HAP-1 (cell line): ENCODE results near the gene TMSB10.
"Not testable (repeated sequence)": the region's sequence is repeated elsewhere in the genome, so short reads cannot be mapped to it uniquely, and the experiment has no call there.

ENCODE experiments used
- DNase-seq, 2 experiments: peaks; one replicate each; pipeline ENCODE4 v3.0.0-alpha.2; 2016 to 2020; ENCODE audit warnings: low spot score in 2 of 2
- H3K27me3 ChIP-seq: fragments of 250-450 bp; sonication (Bioruptor Pico); 2 replicates; pipeline ENCODE4 v1.5.1; 2020; ENCODE audit warnings: low read depth, mild to moderate bottlenecking, moderate library complexity
- H3K36me3 ChIP-seq: fragments of 250-450 bp; sonication (Bioruptor Pico); replicated peaks from 2 replicates; pipeline ENCODE4 v1.5.1; 2020; ENCODE audit warnings: mild to moderate bottlenecking
- H3K4me1 ChIP-seq: fragments of 250-450 bp; sonication (Bioruptor Pico); 2 replicates; pipeline ENCODE4 v1.5.1; 2020; ENCODE audit warnings: mild to moderate bottlenecking
- H3K4me3 ChIP-seq: fragments of 250-450 bp; sonication (Bioruptor Pico); 2 replicates; pipeline ENCODE4 v1.5.1; 2020; ENCODE audit warnings: mild to moderate bottlenecking, moderate library complexity
- H3K9me3 ChIP-seq: fragments of 250-450 bp; sonication (Bioruptor Pico); 2 replicates; pipeline ENCODE4 v1.5.1; 2020; ENCODE audit warnings: mild to moderate bottlenecking, moderate library complexity
- in situ Hi-C: fragments of 300-500 bp; cut with MboI; formaldehyde crosslinking; loops from 3 replicates; pipeline ENCODE4 v1.14.3; 2020; ENCODE audit warnings: low sequenced_read_pairs, inconsistent platforms, mixed read lengths

The TMSB10 gene

GRCh38 chr2:84901593-84902120 lies 3.8 kb upstream of the TMSB10 start:
- in situ Hi-C loops = no loop called here
- no peak for DNase-seq
- no peak overlapping the region for H3K4me3 ChIP-seq
- no peaks in the 10 kb centered on the region for H3K27me3 ChIP-seq
- H3K9me3 ChIP-seq = no peaks in the 10 kb centered on the region
- peaks cover 7% of the 10 kb centered on the region for H3K4me1 ChIP-seq
- H3K36me3 ChIP-seq = peaks cover 3% of the 10 kb centered on the region

GRCh38 chr2:84902526-84902925 lies 2.9 kb upstream of the TMSB10 start:
- Histone ChIP-seq H3K4me1 (peaks cover 11% of the 10 kb centered on the region), H3K36me3 (peaks cover 3% of the 10 kb centered on the region), H3K27me3 (no peaks in the 10 kb centered on the region), H3K4me3 (no peak overlapping the region), H3K9me3 (no peaks in the 10 kb centered on the region)
- DNase-seq = no peak
- in situ Hi-C loops = no loop called here

DNA sequence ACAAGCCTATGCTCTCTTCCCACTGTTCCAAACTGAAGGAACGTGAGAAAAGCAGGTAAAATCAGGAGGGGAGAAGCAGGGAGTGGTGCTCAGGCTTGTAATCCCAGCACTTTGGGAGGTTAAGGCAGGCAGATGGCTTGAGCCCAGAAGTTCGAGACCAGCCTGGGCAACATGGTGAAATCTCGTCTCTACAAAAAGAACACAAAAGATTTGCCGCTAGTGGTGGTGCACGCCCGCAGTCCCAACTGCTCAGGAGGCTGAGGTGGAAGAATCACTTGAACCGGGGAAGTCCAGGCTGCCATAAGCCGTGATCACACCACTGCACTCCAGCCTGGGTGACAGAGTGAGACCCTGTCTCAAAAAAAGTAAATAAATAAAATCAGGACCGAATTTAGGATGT lies 1.3 kb upstream of the TMSB10 start:
- in situ Hi-C loops = no loop called here
- H3K36me3 ChIP-seq = peaks cover 3% of the 10 kb centered on the region
- H3K9me3 ChIP-seq = no peaks in the 10 kb centered on the region
- H3K4me1 ChIP-seq = peaks cover 11% of the 10 kb centered on the region
- no peak for DNase-seq
- H3K27me3 ChIP-seq = no peaks in the 10 kb centered on the region
- peak overlapping the region; percentile 86; the same call in 1 of the 2 replicates for H3K4me3 ChIP-seq

DNA sequence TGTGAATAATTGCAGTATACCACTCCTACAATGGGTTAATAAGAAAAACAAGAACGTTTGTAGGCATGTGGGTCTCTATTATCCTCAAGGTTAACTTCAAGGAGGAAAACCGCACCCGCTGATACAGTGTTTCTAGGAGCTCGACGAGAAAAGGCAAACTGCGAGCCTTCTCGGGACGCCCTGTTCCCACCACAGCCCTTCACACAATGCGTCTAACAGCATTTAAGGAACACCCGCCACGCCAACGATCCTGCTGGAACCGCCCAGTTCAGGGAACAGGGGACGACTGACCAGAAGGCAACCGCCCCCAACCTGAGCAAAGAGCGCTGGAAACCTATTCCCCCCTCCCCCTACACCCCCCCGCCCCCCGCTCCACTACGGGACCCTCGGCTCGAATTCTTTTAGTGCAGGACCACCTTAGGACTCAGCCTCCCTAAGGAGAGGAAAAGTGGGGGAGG lies 710 bp upstream of the TMSB10 start:
- no peaks in the 10 kb centered on the region for H3K9me3 ChIP-seq
- H3K4me3 ChIP-seq = peak overlapping the region; percentile 86
- no peaks in the 10 kb centered on the region for H3K27me3 ChIP-seq
- in situ Hi-C loops = no loop called here
- peak; percentile 49 to 81 for DNase-seq
- peaks cover 3% of the 10 kb centered on the region for H3K36me3 ChIP-seq
- H3K4me1 ChIP-seq = peaks cover 11% of the 10 kb centered on the region

DNA sequence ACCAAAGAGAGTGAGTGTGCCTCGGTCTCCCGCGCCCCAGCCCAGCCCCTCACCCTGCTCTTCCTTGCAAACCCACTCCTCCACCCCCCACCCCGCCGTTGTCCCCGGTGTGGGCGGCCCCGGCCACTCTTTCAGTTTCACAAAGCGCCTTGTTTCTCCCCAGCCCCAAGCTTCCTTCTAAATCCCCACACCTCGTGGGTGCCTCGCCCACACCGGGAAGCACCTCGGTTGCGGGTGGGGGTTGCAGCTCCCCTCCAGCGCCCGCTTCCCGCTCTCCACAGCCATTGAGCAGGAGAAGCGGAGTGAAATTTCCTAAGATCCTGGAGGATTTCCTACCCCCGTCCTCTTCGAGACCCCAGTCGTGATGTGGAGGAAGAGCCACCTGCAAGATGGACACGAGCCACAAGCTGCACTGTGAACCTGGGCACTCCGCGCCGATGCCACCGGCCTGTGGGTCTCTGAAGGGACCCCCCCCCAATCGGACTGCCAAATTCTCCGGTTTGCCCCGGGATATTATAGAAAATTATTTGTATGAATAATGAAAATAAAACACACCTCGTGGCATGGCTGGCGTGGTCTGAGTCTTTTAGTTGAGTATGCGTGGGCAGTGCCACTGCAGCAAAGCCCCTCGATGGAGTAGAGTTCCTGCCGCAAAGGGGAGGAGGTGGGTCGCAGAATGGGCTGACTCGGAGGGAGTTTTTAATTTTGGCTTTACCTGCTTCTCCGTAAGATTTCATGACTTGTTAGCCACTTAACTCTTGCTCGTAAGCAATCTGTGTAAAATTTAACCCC lies 848 bp downstream of the TMSB10 start:
- Histone ChIP-seq H3K36me3 (peaks cover 3% of the 10 kb centered on the region), H3K4me1 (peaks cover 11% of the 10 kb centered on the region), H3K9me3 (no peaks in the 10 kb centered on the region), H3K4me3 (peak overlapping the region; percentile 86), H3K27me3 (no peaks in the 10 kb centered on the region)
- in situ Hi-C loops = no loop called here
- DNase-seq = peak in 1 of 2 experiments; percentile 36

- peak overlapping the region; percentile 86 for H3K4me3 ChIP-seq
- H3K4me1 ChIP-seq = peaks cover 11% of the 10 kb centered on the region
- H3K27me3 ChIP-seq = no peaks in the 10 kb centered on the region
- in situ Hi-C loops = no loop called here
- no peaks in the 10 kb centered on the region for H3K9me3 ChIP-seq
- H3K36me3 ChIP-seq = peaks cover 3% of the 10 kb centered on the region
- DNase-seq = peak; percentile 66 to 69
Observed at GRCh38 chr2:84906900-84907714, 1.7 kb downstream of the TMSB10 start.

- in situ Hi-C loops = no loop called here
- Histone ChIP-seq H3K4me3 (no peak overlapping the region), H3K27me3 (no peaks in the 10 kb centered on the region), H3K4me1 (peaks cover 7% of the 10 kb centered on the region), H3K9me3 (no peaks in the 10 kb centered on the region), H3K36me3 (peaks cover 3% of the 10 kb centered on the region)
- DNase-seq = no peak
Observed at GRCh38 chr2:84908948-84909713, 3.7 kb downstream of the TMSB10 start.

GRCh38 chr2:84911135-84911678 lies 5.8 kb downstream of the TMSB10 start:
- Histone ChIP-seq H3K9me3 (no peaks in the 10 kb centered on the region), H3K27me3 (no peaks in the 10 kb centered on the region), H3K36me3 (no peaks in the 10 kb centered on the region), H3K4me1 (peaks cover 4% of the 10 kb centered on the region), H3K4me3 (no peak overlapping the region)
- in situ Hi-C loops = no loop called here
- no peak for DNase-seq

GRCh38 chr2:84912984-84913383 lies 7.5 kb downstream of the TMSB10 start:
- H3K27me3 ChIP-seq = no peaks in the 10 kb centered on the region
- no peaks in the 10 kb centered on the region for H3K9me3 ChIP-seq
- no peak overlapping the region for H3K4me3 ChIP-seq
- DNase-seq = no peak
- H3K36me3 ChIP-seq = no peaks in the 10 kb centered on the region
- in situ Hi-C loops = no loop called here
- H3K4me1 ChIP-seq = no peaks in the 10 kb centered on the region

DNA sequence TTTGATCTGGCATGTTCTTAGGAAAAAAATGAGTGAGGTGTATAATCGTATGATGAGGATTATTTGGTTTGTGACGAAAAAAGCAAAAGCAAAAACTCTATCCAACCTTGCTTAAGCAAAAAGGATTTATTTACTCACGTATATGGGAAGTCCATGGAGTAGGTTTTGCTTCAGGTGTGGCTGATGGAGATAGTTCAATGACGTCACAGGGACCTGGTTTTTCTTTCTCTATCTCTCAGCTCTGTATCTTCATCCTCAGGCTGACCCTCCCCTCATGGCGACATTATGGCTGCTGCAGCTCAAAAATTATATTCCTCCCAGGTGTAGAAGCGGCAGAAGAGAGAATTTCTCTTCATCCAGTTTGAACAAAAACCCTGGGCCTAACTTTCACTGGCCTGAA lies 8.9 kb downstream of the TMSB10 start:
- no peak for DNase-seq
- H3K27me3 ChIP-seq = no peaks in the 10 kb centered on the region
- H3K4me1 ChIP-seq = no peaks in the 10 kb centered on the region
- in situ Hi-C loops = no loop called here
- H3K36me3 ChIP-seq = no peaks in the 10 kb centered on the region
- H3K9me3 ChIP-seq = no peaks in the 10 kb centered on the region
- no peak overlapping the region for H3K4me3 ChIP-seq

GRCh38 chr2:84915675-84916074 lies 10.2 kb downstream of the TMSB10 start:
- in situ Hi-C loops, H3K4me1 ChIP-seq, DNase-seq, H3K4me3 ChIP-seq, H3K9me3 ChIP-seq, H3K27me3 ChIP-seq, H3K36me3 ChIP-seq: not testable (repeated sequence)

- H3K4me3 ChIP-seq, H3K9me3 ChIP-seq, in situ Hi-C loops, DNase-seq, H3K4me1 ChIP-seq, H3K27me3 ChIP-seq, H3K36me3 ChIP-seq: not testable (repeated sequence)
Observed at GRCh38 chr2:84917821-84918220, 12.4 kb downstream of the TMSB10 start.

GRCh38 chr2:84918430-84918829 lies 13.0 kb downstream of the TMSB10 start:
- H3K4me1 ChIP-seq = no peaks in the 10 kb centered on the region
- H3K36me3 ChIP-seq = no peaks in the 10 kb centered on the region
- no peaks in the 10 kb centered on the region for H3K27me3 ChIP-seq
- H3K4me3 ChIP-seq = no peak overlapping the region
- H3K9me3 ChIP-seq = no peaks in the 10 kb centered on the region
- DNase-seq = no peak
- in situ Hi-C loops = no loop called here
